Esophagus muscularis mucosa (tissue), 3 donors: ENCODE measurements around the gene COL25A1.

Experiments
- CTCF ChIP-seq, 3 experiments: fragments of 200-600 bp in 2 of 3; fragments of 450-650 bp in 1 of 3; sonication (generic) in 2 of 3; IDR thresholded peaks; one replicate each; pipeline ENCODE4 v1.5.1; 2017 to 2019; ENCODE audit warnings: antibody characterized with exemption in 3 of 3, mild to moderate bottlenecking in 2 of 3, moderate library complexity in 1 of 3
- POLR2A ChIP-seq: fragments of 450-650 bp; IDR thresholded peaks from one replicate; pipeline ENCODE4 v1.6.1; 2017; ENCODE audit warnings: antibody characterized with exemption, moderate library complexity, mild to moderate bottlenecking, low read depth

- no peak for TF ChIP-seq POLR2A
- no peak for TF ChIP-seq CTCF (IDR thresholded peaks at IDR 0.05)
Observed at GRCh38 chr4:108889696-108890483, 412.6 kb downstream of the COL25A1 start.
